ENCODE data around the gene S100Z. TPM values are rescaled to one million over a fixed set of nuclear protein-coding genes. Genes with fewer than 3 reads are reported as not detected.
"Not testable (repeated sequence)": the region's sequence is repeated elsewhere in the genome, so short reads cannot be mapped to it uniquely, and the experiment has no call there.

Gene S100Z
- total RNA-seq, 4 donors from 2014 or later: 11.6 TPM; not detected in 3

DNA sequence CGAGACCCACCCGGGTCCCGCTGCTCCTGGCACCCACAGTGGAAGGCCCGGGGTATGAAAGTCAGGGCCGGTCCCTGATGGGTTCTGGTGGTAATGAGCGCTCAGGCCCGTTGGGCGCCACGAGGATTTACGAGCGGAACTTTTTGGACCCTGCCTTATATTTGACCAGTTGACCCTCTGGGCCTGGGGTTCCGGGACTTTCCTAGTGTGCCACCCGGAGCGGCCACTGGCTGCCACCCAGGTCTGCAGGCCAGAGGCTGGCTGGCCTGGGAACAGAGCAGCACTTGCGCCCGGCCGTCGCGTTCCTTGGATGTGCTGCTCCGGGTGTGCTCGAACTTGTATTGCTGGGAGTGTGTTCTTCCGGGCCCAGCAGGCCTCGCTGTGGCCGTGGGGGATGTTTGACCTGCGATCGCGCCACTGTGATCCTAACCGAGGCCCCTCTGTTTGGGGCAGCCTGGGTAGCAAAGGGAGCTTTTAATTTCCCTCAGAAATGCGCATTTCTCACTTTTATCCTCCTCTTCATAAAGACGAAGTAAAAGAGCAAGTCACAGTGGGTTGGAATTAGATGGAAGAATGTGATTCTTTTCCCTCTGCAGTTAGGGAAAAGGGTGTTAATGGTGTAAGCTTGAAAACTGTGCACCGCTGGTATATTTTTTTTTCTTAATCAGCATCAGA, 29.8 kb upstream of the S100Z start:
- Histone ChIP-seq H3K9me3 (no peaks in the 10 kb centered on the region), H3K27ac (peak overlapping the region in 3 of 4 donors; percentile 73 to 91 (median 80)), H3K27me3 (no peaks in the 10 kb centered on the region), H3K36me3 (no peaks in the 10 kb centered on the region), H3K4me3 (peak overlapping the region; percentile 46 to 69 (median 66)), H3K4me1 (peaks cover 0 to 8% (median 0%) of the 10 kb centered on the region in 4 donors)
- peak in 1 of 3 donors; percentile 66 for DNase-seq
- TF ChIP-seq POLR2A (IDR thresholded peaks at IDR 0.05): peak in 1 of 2 donors; percentile 24
- TF ChIP-seq, protein P1, sequence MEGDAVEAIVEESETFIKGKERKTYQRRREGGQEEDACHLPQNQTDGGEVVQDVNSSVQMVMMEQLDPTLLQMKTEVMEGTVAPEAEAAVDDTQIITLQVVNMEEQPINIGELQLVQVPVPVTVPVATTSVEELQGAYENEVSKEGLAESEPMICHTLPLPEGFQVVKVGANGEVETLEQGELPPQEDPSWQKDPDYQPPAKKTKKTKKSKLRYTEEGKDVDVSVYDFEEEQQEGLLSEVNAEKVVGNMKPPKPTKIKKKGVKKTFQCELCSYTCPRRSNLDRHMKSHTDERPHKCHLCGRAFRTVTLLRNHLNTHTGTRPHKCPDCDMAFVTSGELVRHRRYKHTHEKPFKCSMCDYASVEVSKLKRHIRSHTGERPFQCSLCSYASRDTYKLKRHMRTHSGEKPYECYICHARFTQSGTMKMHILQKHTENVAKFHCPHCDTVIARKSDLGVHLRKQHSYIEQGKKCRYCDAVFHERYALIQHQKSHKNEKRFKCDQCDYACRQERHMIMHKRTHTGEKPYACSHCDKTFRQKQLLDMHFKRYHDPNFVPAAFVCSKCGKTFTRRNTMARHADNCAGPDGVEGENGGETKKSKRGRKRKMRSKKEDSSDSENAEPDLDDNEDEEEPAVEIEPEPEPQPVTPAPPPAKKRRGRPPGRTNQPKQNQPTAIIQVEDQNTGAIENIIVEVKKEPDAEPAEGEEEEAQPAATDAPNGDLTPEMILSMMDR (IDR thresholded peaks at IDR 0.05): no peak

DNA sequence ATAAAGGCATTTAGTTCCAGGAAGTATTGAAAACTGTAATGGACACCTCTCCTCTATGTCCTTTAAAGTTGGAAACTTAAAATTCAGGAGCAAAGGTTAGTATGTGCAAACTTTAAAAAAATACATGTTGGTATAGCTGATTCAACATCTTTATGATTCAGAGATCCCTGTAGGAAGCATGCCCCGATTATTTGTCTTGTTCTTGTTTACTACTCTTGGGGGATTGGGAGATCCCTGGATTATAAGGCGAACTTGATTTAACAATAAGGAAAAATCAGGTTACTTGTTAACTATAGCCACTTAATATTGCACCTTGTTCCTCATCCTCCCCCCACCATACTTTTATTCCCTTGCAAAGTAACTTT, 29.3 kb upstream of the S100Z start:
- Histone ChIP-seq H3K9me3 (no peaks in the 10 kb centered on the region), H3K36me3 (no peaks in the 10 kb centered on the region), H3K27me3 (no peaks in the 10 kb centered on the region), H3K27ac (peak overlapping the region in 3 of 4 donors; percentile 73 to 91 (median 80)), H3K4me3 (peak overlapping the region in 3 of 4 donors; percentile 46 to 69 (median 67)), H3K4me1 (peaks cover 0 to 8% (median 0%) of the 10 kb centered on the region in 4 donors)
- no peak for DNase-seq
- TF ChIP-seq POLR2A (IDR thresholded peaks at IDR 0.05): no peak
- TF ChIP-seq, protein P1 (IDR thresholded peaks at IDR 0.05): no peak

DNA sequence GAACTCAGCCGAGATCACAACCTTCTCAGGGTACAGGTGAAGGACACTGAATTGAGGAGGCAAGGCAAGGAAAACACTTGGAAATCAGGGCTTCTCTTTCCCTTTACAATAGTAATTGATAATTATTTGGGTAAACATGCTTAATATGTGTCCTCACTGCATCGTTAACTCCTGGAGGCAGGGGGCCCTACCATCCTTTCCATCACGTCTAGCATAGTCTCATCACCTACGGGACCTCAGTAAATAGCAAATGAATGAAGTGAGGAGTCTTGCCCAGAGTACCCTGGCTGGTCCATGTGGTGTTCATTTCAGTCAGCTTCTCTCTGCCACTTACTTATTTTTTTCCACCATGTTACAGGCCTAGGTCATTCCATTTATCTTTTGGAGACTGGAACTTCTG, 28.7 kb upstream of the S100Z start:
- Histone ChIP-seq H3K9me3 (no peaks in the 10 kb centered on the region), H3K27ac (peak overlapping the region in 2 of 4 donors; percentile 80 to 91), H3K27me3 (no peaks in the 10 kb centered on the region), H3K4me3 (peak overlapping the region in 2 of 4 donors; percentile 67 to 69), H3K36me3 (no peaks in the 10 kb centered on the region), H3K4me1 (peaks cover 0 to 8% (median 0%) of the 10 kb centered on the region in 4 donors)
- DNase-seq: no peak
- no peak for TF ChIP-seq POLR2A (IDR thresholded peaks at IDR 0.05)
- TF ChIP-seq, protein P1 (IDR thresholded peaks at IDR 0.05): no peak

DNA sequence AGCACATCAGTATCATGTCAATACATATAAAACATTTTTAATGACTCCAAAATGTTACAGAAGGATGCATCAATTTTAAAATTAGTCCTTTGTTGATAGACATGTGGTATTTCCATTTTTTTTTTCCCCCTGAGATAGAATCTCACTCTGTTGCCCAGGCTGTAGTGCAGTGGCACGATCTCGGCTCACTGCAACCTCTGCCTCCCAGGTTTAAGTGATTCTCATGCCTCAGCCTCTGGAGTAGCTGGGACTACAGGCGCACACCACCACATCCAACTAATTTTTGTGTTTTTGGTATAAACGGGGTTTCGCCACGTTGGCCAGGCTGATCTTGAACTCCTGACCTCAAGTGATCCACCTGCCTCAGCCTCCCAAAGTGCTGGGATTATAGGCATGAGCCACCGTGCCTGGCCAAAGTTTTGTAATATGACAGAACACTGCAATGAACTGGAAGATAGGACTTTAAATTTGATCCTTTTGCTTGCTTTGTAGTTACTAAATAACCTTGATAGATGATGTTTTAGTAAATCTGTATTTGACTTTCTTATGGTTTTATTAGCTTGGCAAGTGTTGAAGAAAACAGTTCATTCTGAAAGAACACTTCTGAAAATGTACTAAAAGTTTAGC, 27.6 kb upstream of the S100Z start:
- H3K27me3 ChIP-seq, H3K9me3 ChIP-seq, DNase-seq, H3K4me1 ChIP-seq, H3K36me3 ChIP-seq: not testable (repeated sequence)
- Histone ChIP-seq H3K27ac (peak overlapping the region in 1 of 4 donors; percentile 63), H3K4me3 (peak overlapping the region in 1 of 4 donors; percentile 22)

DNA sequence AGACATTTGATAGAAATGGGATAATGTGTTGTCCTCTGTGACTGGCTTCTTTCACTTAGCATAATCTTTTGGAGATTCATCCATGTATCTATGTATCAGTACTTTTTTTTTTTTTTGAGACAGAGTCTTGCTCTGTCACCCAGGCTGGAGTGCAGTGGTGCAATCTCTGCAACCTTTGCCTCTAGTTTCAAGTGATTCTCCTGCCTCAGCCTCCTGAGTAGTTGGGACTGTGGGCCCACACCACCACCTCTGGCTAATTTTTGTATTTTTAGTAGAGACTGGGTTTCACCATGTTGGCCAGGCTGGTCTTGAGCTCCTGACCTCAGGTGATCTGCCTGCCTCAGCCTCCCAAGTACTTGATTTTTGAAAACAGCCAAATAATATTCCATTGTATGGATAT, 23.4 kb upstream of the S100Z start:
- H3K4me3 ChIP-seq, H3K27me3 ChIP-seq, H3K36me3 ChIP-seq, DNase-seq, H3K27ac ChIP-seq, H3K4me1 ChIP-seq, H3K9me3 ChIP-seq: not testable (repeated sequence)

DNA sequence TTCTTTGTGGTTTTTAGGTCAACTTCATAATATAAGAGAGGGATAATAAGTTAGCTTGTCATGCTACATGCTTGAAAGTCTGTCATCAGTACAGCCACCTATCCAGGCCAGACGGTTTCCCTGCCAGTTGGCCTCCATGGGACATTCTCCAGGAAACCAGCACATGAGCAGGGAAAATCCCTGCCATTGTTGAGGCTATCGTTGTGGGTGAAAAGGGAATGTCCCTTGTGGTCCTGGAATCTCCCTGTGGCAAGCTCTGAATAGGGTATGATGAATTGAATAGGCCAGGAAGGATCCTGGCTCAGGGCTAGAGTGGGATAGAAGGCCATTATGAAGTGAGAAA, 18.7 kb upstream of the S100Z start:
- Histone ChIP-seq H3K9me3 (no peaks in the 10 kb centered on the region), H3K36me3 (peaks cover 0 to 13% (median 0%) of the 10 kb centered on the region in 3 donors), H3K27me3 (no peaks in the 10 kb centered on the region), H3K4me1 (no peaks in the 10 kb centered on the region), H3K27ac (no peak overlapping the region), H3K4me3 (no peak overlapping the region)
- DNase-seq: no peak
- no peak for TF ChIP-seq POLR2A (IDR thresholded peaks at IDR 0.05)
- TF ChIP-seq, protein P1 (IDR thresholded peaks at IDR 0.05): no peak
